Measurements from ENCODE around the gene TTC3. TPM values are rescaled to one million over a fixed set of nuclear protein-coding genes. Genes with fewer than 3 reads are reported as not detected.

Gene TTC3, protein sequence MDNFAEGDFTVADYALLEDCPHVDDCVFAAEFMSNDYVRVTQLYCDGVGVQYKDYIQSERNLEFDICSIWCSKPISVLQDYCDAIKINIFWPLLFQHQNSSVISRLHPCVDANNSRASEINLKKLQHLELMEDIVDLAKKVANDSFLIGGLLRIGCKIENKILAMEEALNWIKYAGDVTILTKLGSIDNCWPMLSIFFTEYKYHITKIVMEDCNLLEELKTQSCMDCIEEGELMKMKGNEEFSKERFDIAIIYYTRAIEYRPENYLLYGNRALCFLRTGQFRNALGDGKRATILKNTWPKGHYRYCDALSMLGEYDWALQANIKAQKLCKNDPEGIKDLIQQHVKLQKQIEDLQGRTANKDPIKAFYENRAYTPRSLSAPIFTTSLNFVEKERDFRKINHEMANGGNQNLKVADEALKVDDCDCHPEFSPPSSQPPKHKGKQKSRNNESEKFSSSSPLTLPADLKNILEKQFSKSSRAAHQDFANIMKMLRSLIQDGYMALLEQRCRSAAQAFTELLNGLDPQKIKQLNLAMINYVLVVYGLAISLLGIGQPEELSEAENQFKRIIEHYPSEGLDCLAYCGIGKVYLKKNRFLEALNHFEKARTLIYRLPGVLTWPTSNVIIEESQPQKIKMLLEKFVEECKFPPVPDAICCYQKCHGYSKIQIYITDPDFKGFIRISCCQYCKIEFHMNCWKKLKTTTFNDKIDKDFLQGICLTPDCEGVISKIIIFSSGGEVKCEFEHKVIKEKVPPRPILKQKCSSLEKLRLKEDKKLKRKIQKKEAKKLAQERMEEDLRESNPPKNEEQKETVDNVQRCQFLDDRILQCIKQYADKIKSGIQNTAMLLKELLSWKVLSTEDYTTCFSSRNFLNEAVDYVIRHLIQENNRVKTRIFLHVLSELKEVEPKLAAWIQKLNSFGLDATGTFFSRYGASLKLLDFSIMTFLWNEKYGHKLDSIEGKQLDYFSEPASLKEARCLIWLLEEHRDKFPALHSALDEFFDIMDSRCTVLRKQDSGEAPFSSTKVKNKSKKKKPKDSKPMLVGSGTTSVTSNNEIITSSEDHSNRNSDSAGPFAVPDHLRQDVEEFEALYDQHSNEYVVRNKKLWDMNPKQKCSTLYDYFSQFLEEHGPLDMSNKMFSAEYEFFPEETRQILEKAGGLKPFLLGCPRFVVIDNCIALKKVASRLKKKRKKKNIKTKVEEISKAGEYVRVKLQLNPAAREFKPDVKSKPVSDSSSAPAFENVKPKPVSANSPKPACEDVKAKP (N-terminal part only)
- total RNA-seq (10 to 100 TPM; 22.2 to 50.3 (median 30.0) TPM), polyA plus RNA-seq (10 to 100 TPM in 2 of 3 donors, 1 to 10 TPM in 1; 6.5 to 25.7 (median 13.7) TPM)
- long read RNA-seq, donor 1, transcript TTC3-210 (26 exons, 2,451 nt) = major isoform, 6 of 33 reads
- long read RNA-seq, donor 1, partial matches to known transcripts = 9 of 33 reads
- long read RNA-seq, donor 1, other reads (novel, unspliced or antisense) = 14 of 33 reads
- long read RNA-seq, donor 2, transcript TTC3-210 (26 exons, 2,451 nt) = major isoform, 7 of 50 reads
- long read RNA-seq, donor 2, transcript TTC3-207 (33 exons, 3,771 nt) = minor isoform, 5 of 50 reads
- long read RNA-seq, donor 2, partial matches to known transcripts = 17 of 50 reads
- long read RNA-seq, donor 2, other reads (novel, unspliced or antisense) = 21 of 50 reads

DNA sequence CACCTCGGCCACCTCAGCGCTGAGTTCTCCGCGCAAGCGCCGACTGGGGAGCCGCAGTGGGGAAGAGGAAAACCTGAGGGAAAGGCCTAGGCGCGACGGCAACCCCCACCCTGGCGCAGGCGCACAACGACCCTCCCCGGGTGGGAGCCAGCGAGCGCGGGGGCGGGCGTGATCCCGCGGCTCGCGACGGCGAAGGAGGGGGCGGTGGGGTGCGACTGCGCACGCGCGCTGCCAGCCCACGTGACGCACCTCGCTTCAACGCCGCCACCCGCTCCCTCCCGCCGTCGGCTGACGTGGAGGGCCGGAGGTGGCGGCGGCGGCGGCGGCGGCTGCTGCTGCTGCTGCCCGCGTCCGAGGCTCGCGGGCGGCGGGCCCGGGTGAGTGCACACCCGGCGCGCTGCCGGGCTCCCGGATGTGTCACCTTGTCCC lies at the start of gene TTC3, which contains the start of gene PIGP:
Gene TTC3 (plus strand): TSS at position 267 of the 429 bp plus-strand sequence. CDS start 14,004 bp downstream, outside the sequence.
Gene PIGP (minus strand): TSS at position 84 of the 429 bp plus-strand sequence. CDS start 556 bp downstream, outside the sequence.
- 0 to 1% (median 1%) methylated on average over 21 to 61 of the region's 61 CpGs for WGBS, 3 donors

DNA sequence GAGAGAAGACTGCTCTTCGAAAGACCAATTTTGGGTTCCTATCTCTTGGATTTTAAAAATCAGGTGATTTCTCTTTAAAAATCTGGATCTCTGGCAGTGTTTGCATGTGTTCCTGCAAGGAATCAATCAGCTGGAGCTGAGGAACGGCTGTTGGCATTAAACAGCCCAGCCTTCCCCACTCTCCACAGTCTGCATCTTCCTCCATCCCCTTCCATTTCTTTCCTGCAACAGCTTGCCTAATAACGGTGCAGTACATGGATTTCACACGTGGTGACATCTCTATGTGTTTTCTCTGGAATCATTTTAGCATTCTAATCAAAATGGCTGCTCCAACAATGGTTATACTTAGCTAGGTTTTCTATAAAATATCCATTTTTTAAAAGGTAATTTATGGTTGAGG lies 46.6 kb upstream of the TTC3 start:
- Histone ChIP-seq H3K36me3 (ENCODE audit: insufficient read depth in 1 of 2, low read depth in 1 of 2) (no peaks in the 10 kb centered on the region), H3K4me3 (no peak overlapping the region), H3K27ac (no peak overlapping the region), H3K27me3 (ENCODE audit: insufficient read depth in 3 of 3, low read length in 2 of 3) (no peaks in the 10 kb centered on the region), H3K4me1 (no peaks in the 10 kb centered on the region), H3K9me3 (no peaks in the 10 kb centered on the region)
- ATAC-seq (no peak), DNase-seq (no peak)
- TF ChIP-seq, protein P1, sequence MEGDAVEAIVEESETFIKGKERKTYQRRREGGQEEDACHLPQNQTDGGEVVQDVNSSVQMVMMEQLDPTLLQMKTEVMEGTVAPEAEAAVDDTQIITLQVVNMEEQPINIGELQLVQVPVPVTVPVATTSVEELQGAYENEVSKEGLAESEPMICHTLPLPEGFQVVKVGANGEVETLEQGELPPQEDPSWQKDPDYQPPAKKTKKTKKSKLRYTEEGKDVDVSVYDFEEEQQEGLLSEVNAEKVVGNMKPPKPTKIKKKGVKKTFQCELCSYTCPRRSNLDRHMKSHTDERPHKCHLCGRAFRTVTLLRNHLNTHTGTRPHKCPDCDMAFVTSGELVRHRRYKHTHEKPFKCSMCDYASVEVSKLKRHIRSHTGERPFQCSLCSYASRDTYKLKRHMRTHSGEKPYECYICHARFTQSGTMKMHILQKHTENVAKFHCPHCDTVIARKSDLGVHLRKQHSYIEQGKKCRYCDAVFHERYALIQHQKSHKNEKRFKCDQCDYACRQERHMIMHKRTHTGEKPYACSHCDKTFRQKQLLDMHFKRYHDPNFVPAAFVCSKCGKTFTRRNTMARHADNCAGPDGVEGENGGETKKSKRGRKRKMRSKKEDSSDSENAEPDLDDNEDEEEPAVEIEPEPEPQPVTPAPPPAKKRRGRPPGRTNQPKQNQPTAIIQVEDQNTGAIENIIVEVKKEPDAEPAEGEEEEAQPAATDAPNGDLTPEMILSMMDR (IDR thresholded peaks at IDR 0.05) = no peak
- 34 to 40% (median 35%) methylated on average over 4 of the region's 4 CpGs for WGBS, 3 donors
- intact Hi-C loops (cut with DNase I) = no loop called here

More for the DNA sequence above, at the start of gene TTC3, which contains the start of gene PIGP:
- H3K4me1 ChIP-seq = peaks cover 15% of the 10 kb centered on the region
- H3K4me3 ChIP-seq = peak within 1 kb of the TSS; percentile 78
- TF ChIP-seq, protein P1 (IDR thresholded peaks at IDR 0.05) = no peak
- peak; percentile 96 to 97 for DNase-seq
- H3K27me3 ChIP-seq (ENCODE audit: insufficient read depth in 3 of 3, low read length in 2 of 3) = no peaks in the 10 kb centered on the region
- peak within 1 kb of the TSS; percentile 95 for H3K27ac ChIP-seq
- H3K36me3 ChIP-seq (ENCODE audit: insufficient read depth in 1 of 2, low read depth in 1 of 2) = peaks cover 4 to 26% of the 10 kb centered on the region in 2 donors
- ATAC-seq = peak; percentile 86 to 90 (median 88)
- intact Hi-C loops (cut with DNase I) = loop anchor here in 1 of 2 donors (5.0 kb wide), 1 partner anchor 81 kb away; no protein-coding TSS in a partner anchor
- H3K9me3 ChIP-seq = no peaks in the 10 kb centered on the region

- DNase-seq (no peak), ATAC-seq (no peak)
- Histone ChIP-seq H3K4me3 (no peak overlapping the region), H3K9me3 (no peaks in the 10 kb centered on the region), H3K27me3 (ENCODE audit: insufficient read depth in 3 of 3, low read length in 2 of 3) (no peaks in the 10 kb centered on the region), H3K27ac (no peak overlapping the region), H3K4me1 (no peaks in the 10 kb centered on the region), H3K36me3 (ENCODE audit: insufficient read depth in 1 of 2, low read depth in 1 of 2) (no peaks in the 10 kb centered on the region)
- TF ChIP-seq, protein P1 (IDR thresholded peaks at IDR 0.05) = no peak
- intact Hi-C loops (cut with DNase I) = no loop called here
- 83 to 86% (median 83%) methylated on average over 4 of the region's 4 CpGs for WGBS, 3 donors
Measured at GRCh38 chr21:37028570-37028969, 44.5 kb upstream of the TTC3 start.

- H3K9me3 ChIP-seq = no peaks in the 10 kb centered on the region
- no peak overlapping the region for H3K27ac ChIP-seq
- no peaks in the 10 kb centered on the region for H3K4me1 ChIP-seq
- TF ChIP-seq, protein P1 (IDR thresholded peaks at IDR 0.05) = no peak
- H3K36me3 ChIP-seq (ENCODE audit: insufficient read depth in 1 of 2, low read depth in 1 of 2) = no peaks in the 10 kb centered on the region
- intact Hi-C loops (cut with DNase I) = no loop called here
- no peak overlapping the region for H3K4me3 ChIP-seq
- ATAC-seq (no peak), DNase-seq (no peak)
- H3K27me3 ChIP-seq (ENCODE audit: insufficient read depth in 3 of 3, low read length in 2 of 3) = no peaks in the 10 kb centered on the region
- WGBS, 3 donors = 92 to 97% (median 95%) methylated on average over 4 of the region's 4 CpGs
Measured at GRCh38 chr21:37030864-37031263, 42.2 kb upstream of the TTC3 start.

Data from psoas muscle (tissue), 8 donors.